HG03565 (cell line): ENCODE measurements around the gene SNRNP40.

Experiments
- ATAC-seq: cut with Tn5 transposase; IDR thresholded peaks from one replicate; pipeline ENCODE4 v1.9.1; 2021; ENCODE audit warnings: mild to moderate bottlenecking, moderate library complexity; ENCODE audit not compliant: unreplicated experiment

SNRNP40 gene

GRCh38 chr1:31296486-31297276 is at the start of gene SNRNP40, which contains the start of gene ZCCHC17:
Gene SNRNP40 (minus strand): TSS chr1:31296788. CDS start chr1:31296751, 37 bp downstream.
Gene ZCCHC17 (plus strand): TSS chr1:31297032. CDS start chr1:31310099, 13,067 bp downstream.
- ATAC-seq, result peak; percentile 92

GRCh38 chr1:31345635-31346034 is 49.0 kb upstream of the SNRNP40 start:
- ATAC-seq, result no peak

- no peak for ATAC-seq
Observed at GRCh38 chr1:31344503-31344902, 47.9 kb upstream of the SNRNP40 start.

- ATAC-seq, result no peak
Observed at GRCh38 chr1:31336687-31337467, 40.3 kb upstream of the SNRNP40 start.

- ATAC-seq, result no peak
Observed at GRCh38 chr1:31335007-31335406, 38.4 kb upstream of the SNRNP40 start.

- ATAC-seq, result no peak
Observed at GRCh38 chr1:31327381-31327780, 30.8 kb upstream of the SNRNP40 start.

GRCh38 chr1:31326461-31326860 is 29.9 kb upstream of the SNRNP40 start:
- ATAC-seq, result no peak

GRCh38 chr1:31324992-31325391 is 28.4 kb upstream of the SNRNP40 start:
- ATAC-seq, result no peak

GRCh38 chr1:31324093-31324492 is 27.5 kb upstream of the SNRNP40 start:
- ATAC-seq, result no peak

- ATAC-seq, result no peak
Observed at GRCh38 chr1:31318146-31318545, 21.6 kb upstream of the SNRNP40 start.

- no peak for ATAC-seq
Observed at GRCh38 chr1:31315902-31316301, 19.3 kb upstream of the SNRNP40 start.

- no peak for ATAC-seq
Observed at GRCh38 chr1:31310198-31310597, 13.6 kb upstream of the SNRNP40 start.

- no peak for ATAC-seq
Observed at GRCh38 chr1:31308036-31308435, 11.4 kb upstream of the SNRNP40 start.

- ATAC-seq, result no peak
Observed at GRCh38 chr1:31306278-31306677, 9.7 kb upstream of the SNRNP40 start.

- ATAC-seq, result no peak
Observed at GRCh38 chr1:31302709-31303441, 6.3 kb upstream of the SNRNP40 start.

GRCh38 chr1:31300193-31300592 is 3.6 kb upstream of the SNRNP40 start:
- ATAC-seq, result no peak

- ATAC-seq, result no peak
Observed at GRCh38 chr1:31299365-31299764, 2.8 kb upstream of the SNRNP40 start.

- ATAC-seq, result no peak
Observed at GRCh38 chr1:31297277-31298247, 974 bp upstream of the SNRNP40 start.

- no peak for ATAC-seq
Observed at GRCh38 chr1:31295874-31296485, 608 bp downstream of the SNRNP40 start.

GRCh38 chr1:31289021-31289420 is 7.6 kb downstream of the SNRNP40 start:
- no peak for ATAC-seq
